ENCODE measurements around the gene KIF11. TPM values are rescaled to one million over a fixed set of nuclear protein-coding genes. Genes with fewer than 3 reads are reported as not detected.

The KIF11 gene
- total RNA-seq, 4 donors from 2014 or later, result 0.27 to 1.6 (median 0.44) TPM

- H3K9me3 ChIP-seq, result peaks cover 0 to 6% (median 0%) of the 10 kb centered on the region in 3 donors
- no peaks in the 10 kb centered on the region for H3K36me3 ChIP-seq
- WGBS, 2 donors (ENCODE audit: low coverage in 1 of 2), result 83 to 89% methylated on average over 5 to 7 of the region's 7 CpGs
- H3K27me3 ChIP-seq, result no peaks in the 10 kb centered on the region
- no peaks in the 10 kb centered on the region for H3K4me1 ChIP-seq
- no peak overlapping the region for H3K4me3 ChIP-seq
- TF ChIP-seq POLR2AphosphoS5 (IDR thresholded peaks at IDR 0.05) (no peak), EP300 (IDR thresholded peaks at IDR 0.05) (no peak), CTCF (IDR thresholded peaks at IDR 0.05) (no peak), POLR2A (IDR thresholded peaks at IDR 0.05) (no peak)
- ATAC-seq, result no peak
- no peak overlapping the region for H3K27ac ChIP-seq
These were observed 63.5 kb downstream of the KIF11 start for GRCh38 chr10:92656266-92656961.

- Histone ChIP-seq H3K4me3 (no peak overlapping the region), H3K27ac (no peak overlapping the region), H3K36me3 (no peaks in the 10 kb centered on the region), H3K4me1 (no peaks in the 10 kb centered on the region), H3K9me3 (peaks cover 0 to 10% (median 0%) of the 10 kb centered on the region in 3 donors), H3K27me3 (no peaks in the 10 kb centered on the region)
- ATAC-seq, result no peak
- TF ChIP-seq POLR2AphosphoS5 (IDR thresholded peaks at IDR 0.05) (no peak), CTCF (IDR thresholded peaks at IDR 0.05) (no peak)
- WGBS, 2 donors (ENCODE audit: low coverage in 1 of 2), result 90% methylated on average over 5 of the region's 5 CpGs; no CpG with 5 or more reads in 1 of the 2 donors
These were observed 64.1 kb downstream of the KIF11 start for GRCh38 chr10:92657024-92657423.

GRCh38 chr10:92662848-92663247, 69.9 kb downstream of the KIF11 start:
- Histone ChIP-seq H3K27me3 (no peaks in the 10 kb centered on the region), H3K4me3 (no peak overlapping the region), H3K4me1 (no peaks in the 10 kb centered on the region), H3K36me3 (no peaks in the 10 kb centered on the region), H3K9me3 (peaks cover 0 to 31% (median 0%) of the 10 kb centered on the region in 3 donors), H3K27ac (no peak overlapping the region)
- TF ChIP-seq POLR2AphosphoS5 (IDR thresholded peaks at IDR 0.05), result no peak
- TF ChIP-seq POLR2A (IDR thresholded peaks at IDR 0.05), result no peak
- no peak for TF ChIP-seq EP300 (IDR thresholded peaks at IDR 0.05)
- no peak for TF ChIP-seq CTCF (IDR thresholded peaks at IDR 0.05)
- no peak for ATAC-seq

- Histone ChIP-seq H3K4me3 (no peak overlapping the region), H3K4me1 (no peaks in the 10 kb centered on the region), H3K27ac (no peak overlapping the region), H3K27me3 (no peaks in the 10 kb centered on the region), H3K36me3 (no peaks in the 10 kb centered on the region), H3K9me3 (peaks cover 0 to 31% (median 0%) of the 10 kb centered on the region in 3 donors)
- no peak for TF ChIP-seq POLR2AphosphoS5 (IDR thresholded peaks at IDR 0.05)
- TF ChIP-seq POLR2A (IDR thresholded peaks at IDR 0.05), result no peak
- TF ChIP-seq CTCF (IDR thresholded peaks at IDR 0.05), result no peak
- TF ChIP-seq EP300 (IDR thresholded peaks at IDR 0.05), result no peak
- no peak for ATAC-seq
These were observed 71.4 kb downstream of the KIF11 start for GRCh38 chr10:92664322-92664721.

GRCh38 chr10:92667078-92667477, 74.1 kb downstream of the KIF11 start:
- H3K4me3 ChIP-seq, result no peak overlapping the region
- H3K4me1 ChIP-seq, result no peaks in the 10 kb centered on the region
- peaks cover 0 to 21% (median 0%) of the 10 kb centered on the region in 3 donors for H3K9me3 ChIP-seq
- ATAC-seq, result no peak
- no peaks in the 10 kb centered on the region for H3K36me3 ChIP-seq
- no peaks in the 10 kb centered on the region for H3K27me3 ChIP-seq
- WGBS, 2 donors (ENCODE audit: low coverage in 1 of 2), result 94 to 100% methylated on average over 4 of the region's 6 CpGs
- H3K27ac ChIP-seq, result no peak overlapping the region
- TF ChIP-seq POLR2AphosphoS5 (IDR thresholded peaks at IDR 0.05), result no peak
- TF ChIP-seq POLR2A (IDR thresholded peaks at IDR 0.05), result no peak
- no peak for TF ChIP-seq EP300 (IDR thresholded peaks at IDR 0.05)
- TF ChIP-seq CTCF (IDR thresholded peaks at IDR 0.05), result no peak

Measured in gastroesophageal sphincter (tissue), 4 donors.